Measurements from ENCODE around the gene ZNF304.

- TF ChIP-seq CTCF (IDR thresholded peaks at IDR 0.05), result no peak
- TF ChIP-seq POLR2A (IDR thresholded peaks at IDR 0.05), result no peak
- TF ChIP-seq EP300 (IDR thresholded peaks at IDR 0.05), result no peak
Observed at GRCh38 chr19:57376151-57376550, 25.1 kb downstream of the ZNF304 start.
